Choroid plexus epithelial cell (primary cell): Measurements from ENCODE around the gene ADSS2.

ENCODE experiments used
- DNase-seq: peaks from one replicate; pipeline ENCODE4 v3.0.0-alpha.2; 2010; ENCODE audit warnings: low read depth
- H3K4me3 ChIP-seq: 2 replicates; pipeline ENCODE4 v1.5.1; 2011; ENCODE audit warnings: low read depth, mild to moderate bottlenecking, control low read depth, low read length, moderate library complexity
- CTCF ChIP-seq: conservative IDR thresholded peaks from 2 replicates; pipeline ENCODE4 v1.5.1; 2011; ENCODE audit warnings: low read depth, mild to moderate bottlenecking, control low read depth, inconsistent platforms, low read length, moderate library complexity

The ADSS2 gene

DNA sequence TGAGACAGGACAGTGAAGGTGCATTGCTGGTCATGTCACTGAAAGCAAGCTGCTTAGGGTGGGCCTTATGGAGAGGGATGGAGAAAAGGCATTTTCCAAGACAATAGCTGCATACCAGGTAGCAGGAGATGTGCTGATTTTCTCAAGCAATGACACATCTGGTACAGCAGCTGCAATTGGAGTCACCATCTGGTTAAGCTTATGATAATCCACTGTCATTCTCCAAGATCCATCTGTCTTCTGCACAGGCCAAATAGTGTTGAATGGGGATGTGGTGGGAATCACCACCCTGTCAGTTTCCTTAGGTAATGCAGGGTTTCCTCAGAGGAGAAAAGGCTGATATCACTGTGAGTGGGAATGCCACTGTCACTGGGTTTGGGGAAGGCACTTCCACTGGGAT, 54.6 kb downstream of the ADSS2 start:
- no peak for DNase-seq
- TF ChIP-seq CTCF, result no peak
- H3K4me3 ChIP-seq, result no peak overlapping the region

DNA sequence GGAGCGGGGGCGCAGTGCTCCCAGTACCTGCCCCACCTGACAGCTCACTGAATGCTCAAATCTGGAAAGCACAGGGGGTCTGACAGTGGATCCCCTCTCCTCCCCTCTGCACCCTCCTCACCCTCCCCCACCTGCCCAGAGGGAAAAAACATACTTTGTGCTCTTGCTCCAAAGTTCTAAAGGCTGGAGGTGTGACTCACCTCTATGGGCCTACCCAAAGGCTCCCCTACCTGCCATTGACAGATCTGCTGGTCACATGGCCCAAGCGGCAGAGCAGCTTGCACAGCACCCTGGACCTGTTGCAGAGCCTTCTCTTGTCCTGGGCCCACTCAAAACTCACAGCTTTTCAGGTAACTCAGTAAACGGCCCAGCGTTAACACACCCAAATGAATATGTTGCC, 55.7 kb downstream of the ADSS2 start:
- no peak overlapping the region for H3K4me3 ChIP-seq
- DNase-seq, result no peak
- no peak for TF ChIP-seq CTCF

DNA sequence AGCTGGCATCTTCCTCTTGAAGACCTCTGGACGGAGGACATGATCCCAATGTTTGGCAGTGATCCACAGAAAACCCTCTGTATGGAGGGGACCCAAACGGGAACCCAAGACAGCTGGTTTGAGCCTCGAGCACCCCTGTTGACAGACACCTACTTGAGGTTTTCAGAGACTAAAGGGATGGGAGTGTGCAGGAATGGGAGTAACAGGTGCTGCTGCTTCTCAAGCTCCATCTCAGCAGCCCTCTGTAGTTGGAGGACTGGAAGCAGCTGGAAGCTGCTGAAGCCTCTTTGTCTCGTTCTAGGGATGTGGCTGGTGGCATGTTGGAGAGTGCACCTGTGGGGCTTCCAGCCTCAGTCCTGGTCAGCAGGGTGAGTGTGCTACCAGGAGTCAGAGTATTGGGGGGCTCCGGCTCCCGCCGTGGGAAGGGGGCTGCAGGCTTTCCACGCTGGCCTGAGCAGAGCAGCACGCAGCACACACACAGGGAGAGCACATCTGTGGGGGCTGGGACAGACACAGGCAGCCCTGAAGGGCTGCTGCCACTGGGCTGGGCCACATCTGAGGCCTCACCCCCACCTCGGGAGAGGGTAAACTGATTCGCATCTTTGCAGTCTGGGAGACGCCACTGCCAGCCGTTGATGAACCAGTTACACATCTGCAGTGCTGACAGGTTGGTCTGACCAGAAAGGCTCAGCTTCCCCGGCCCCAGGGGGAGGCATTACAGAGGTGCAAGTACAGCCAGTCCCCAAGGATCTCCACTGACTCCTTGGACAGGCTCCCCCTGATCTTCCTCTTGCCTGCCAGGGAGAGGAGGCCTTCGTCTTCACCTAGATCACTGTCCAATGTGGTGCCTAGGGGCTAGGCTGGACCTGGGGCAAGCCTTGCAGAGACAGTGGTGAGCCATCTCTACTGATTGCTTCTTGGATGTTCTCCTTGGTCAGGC, 56.6 kb downstream of the ADSS2 start:
- no peak for TF ChIP-seq CTCF
- no peak for DNase-seq
- no peak overlapping the region for H3K4me3 ChIP-seq

GRCh38 chr1:244394346-244394745, 57.4 kb downstream of the ADSS2 start:
- H3K4me3 ChIP-seq, result no peak overlapping the region
- DNase-seq, result no peak
- no peak for TF ChIP-seq CTCF

GRCh38 chr1:244393604-244394176, 58.0 kb downstream of the ADSS2 start:
- no peak for DNase-seq
- TF ChIP-seq CTCF, result no peak
- no peak overlapping the region for H3K4me3 ChIP-seq

DNA sequence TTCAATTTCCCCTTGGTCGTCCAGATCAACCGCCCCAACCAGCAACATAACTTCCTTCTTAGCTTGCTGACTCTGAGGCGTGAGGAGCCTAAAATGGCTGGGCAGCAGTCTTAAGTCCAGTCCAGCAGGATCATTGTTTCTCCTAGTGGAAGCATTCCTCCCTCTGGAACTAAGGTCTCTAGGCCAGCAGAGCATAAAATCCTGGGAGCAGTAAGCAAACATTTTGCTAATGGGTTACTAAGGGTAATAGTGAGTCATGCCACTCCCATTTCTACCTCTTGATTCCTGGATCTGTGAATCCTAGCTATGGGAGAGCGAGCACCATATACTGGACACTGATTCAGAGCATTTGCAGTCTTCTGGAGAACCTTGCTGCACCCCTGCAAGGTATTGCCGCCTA, 59.9 kb downstream of the ADSS2 start:
- no peak for DNase-seq
- H3K4me3 ChIP-seq, result no peak overlapping the region

More for the DNA sequence above, 59.9 kb downstream of the ADSS2 start:
- TF ChIP-seq CTCF, result no peak
